HG03457 (cell line): Measurements from ENCODE around the gene BCL2L12.

Source experiments
- ATAC-seq: cut with Tn5 transposase; IDR thresholded peaks from one replicate; pipeline ENCODE4 v1.9.1; 2021; ENCODE audit warnings: moderate number of reproducible peaks; ENCODE audit not compliant: unreplicated experiment

Gene BCL2L12

DNA sequence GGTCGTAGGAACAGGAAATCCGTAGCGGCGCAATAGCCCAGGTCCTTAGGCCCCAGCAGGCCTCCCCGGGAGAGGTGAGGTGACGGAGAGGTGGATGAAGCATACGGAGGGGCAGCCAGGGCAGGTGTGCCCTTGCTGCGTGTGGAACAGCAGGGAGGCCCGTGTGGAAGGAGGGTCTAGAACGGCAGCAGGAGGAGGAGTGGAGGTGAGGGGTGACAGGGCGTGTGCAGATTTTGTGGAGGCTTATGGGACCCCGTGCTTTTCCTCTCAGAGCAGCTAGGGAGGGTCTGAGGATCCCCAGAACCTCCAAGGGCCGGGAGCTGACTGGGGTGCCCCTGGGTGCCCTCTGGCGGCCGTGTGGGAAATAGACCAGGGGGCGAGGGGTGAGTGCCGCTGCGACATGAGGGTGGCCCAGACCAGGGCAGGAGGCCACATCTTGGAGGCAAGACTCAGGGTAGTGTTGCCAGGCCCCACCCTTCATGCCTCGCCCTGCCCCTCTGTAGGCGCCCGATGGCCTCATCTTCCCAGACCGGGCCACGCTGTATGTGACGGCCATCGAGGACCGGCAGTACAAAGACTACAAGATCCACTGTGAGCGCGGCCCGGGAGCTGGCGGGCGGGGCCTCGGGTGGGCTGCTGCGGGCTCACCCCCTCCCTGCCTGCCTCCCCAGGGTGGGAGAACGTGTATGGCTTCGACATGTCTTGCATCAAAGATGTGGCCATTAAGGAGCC, 18.7 kb downstream of the BCL2L12 start:
- ATAC-seq: no peak

DNA sequence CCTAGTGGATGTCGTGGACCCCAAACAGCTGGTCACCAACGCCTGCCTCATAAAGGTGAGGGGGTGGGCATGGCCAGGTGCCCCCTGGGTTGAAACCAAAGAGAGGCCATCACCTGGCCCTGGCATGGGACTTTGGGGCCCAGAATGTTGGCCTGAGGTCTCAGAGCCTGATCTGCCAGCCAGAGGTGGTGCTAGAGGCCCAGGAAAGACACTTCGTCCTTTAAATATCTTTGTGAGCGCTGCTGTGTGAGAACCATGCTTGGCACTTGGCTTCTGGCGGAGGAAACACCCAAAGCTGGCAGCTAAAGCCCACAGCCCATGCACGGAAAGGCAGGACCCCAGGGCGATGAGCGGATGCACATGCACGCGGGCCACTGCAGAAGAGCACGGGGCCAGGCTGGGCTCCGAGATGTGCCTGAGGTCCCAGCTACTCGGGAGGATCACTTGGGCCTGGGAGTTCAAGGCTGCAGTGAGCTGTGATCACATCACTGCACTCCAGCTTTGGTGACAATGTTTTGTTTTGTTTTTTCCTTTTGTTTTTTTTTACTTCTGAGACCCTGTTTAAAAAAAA, 19.3 kb downstream of the BCL2L12 start:
- no peak for ATAC-seq

DNA sequence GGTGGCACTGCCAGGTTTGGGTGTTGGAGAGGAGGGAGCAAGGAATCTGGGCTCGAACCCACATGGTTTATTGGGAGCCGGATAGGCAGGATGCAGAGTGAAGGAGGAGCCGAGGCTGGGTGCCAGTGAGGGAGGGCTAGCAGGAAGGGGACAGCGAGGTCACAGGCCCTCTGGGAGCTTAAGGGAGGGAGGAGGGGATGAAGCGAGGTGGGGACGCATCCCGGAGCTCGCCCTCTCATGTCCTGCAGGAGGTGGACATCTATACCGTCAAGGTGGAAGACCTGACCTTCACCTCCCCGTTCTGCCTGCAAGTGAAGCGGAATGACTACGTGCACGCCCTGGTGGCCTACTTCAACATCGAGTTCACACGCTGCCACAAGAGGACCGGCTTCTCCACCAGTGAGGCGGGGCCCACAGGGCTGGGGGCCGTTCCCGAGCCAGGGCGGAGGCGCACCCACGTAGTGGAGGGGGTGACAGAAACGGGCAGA, 20.2 kb downstream of the BCL2L12 start:
- no peak for ATAC-seq

GRCh38 chr19:49686503-49687088, 20.9 kb downstream of the BCL2L12 start:
- ATAC-seq: no peak

GRCh38 chr19:49687150-49687549, 21.4 kb downstream of the BCL2L12 start:
- ATAC-seq: no peak

- no peak for ATAC-seq
Observed at GRCh38 chr19:49687566-49688316, 22.0 kb downstream of the BCL2L12 start.

GRCh38 chr19:49688531-49689132, 22.9 kb downstream of the BCL2L12 start:
- no peak for ATAC-seq

DNA sequence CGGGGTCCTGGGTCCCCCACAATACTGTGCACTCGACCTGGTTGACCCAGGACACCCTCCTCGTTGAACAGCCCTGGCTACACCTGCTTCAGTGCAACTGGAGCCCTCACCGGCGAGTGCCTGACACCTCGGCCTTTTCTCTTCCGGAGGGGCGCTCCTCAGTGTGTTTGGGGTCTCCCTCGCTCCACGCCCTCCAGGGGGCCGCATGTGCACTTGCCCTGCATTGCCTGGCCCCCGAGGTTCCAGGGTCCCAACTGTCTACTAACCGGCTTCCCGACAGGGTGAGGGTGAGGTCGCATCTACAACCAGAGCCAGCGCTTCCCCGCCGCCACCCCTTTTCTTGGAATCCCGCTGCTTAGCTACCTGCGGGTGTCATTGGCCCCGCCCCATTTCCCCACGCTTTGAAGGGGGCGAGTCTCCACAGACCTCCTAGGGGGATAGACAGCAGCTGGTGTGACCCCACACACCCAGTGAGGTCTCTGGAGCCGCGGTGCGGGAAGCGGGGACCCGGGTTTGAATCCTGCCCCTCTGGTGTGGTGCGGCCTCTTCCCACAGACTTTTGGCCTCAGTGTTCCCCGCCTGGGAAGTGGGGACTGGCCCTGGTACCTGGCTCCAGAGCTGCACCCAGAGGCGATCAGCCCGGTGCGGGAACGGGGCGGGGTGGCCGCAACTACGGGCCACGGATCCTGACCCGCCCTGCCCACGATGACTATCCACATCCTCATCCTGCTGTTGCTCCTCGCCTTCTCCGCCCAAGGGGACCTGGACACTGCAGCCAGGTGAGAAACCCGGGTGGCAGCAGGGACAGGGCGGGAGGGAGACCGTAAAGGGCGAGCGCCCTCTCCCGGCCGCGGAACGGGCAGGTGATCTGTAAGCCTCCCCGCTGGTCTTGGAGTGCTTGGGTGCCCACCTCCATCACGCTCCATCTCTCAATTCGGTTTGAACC, 23.7 kb downstream of the BCL2L12 start, which contains the start of gene ADM5:
ADM5 (plus strand) TSS at position 462 of the 946 bp plus-strand sequence; CDS start at position 706, 244 bp downstream.
- ATAC-seq: no peak

DNA sequence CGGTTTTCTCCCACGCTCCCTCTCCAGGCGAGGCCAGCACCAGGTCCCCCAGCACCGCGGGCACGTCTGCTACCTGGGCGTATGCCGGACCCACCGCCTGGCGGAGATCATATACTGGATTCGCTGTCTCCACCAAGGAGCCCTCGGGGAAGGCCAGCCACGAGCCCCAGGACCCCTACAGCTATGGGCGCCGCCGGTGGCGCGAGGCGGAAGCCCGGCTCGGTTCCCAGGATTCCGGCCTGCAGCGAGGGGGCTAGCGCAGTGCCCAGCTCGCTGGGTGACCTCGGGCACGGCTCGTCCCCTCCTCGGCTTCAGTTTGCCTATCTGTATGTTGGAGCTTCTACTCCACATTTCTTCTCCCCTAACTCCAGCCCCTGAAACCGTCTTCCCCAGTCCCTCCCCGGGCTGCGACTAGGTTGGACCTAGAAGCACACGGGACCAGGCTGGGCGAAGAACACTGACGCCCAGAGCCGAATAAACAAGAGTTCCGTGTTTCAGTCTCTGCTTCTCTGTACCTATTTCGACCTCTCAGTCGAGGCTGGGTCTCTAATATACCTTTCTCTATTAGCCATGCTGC, 24.4 kb downstream of the BCL2L12 start:
- no peak for ATAC-seq

GRCh38 chr19:49690656-49691242, 25.0 kb downstream of the BCL2L12 start, which contains the start of gene CPT1C:
Gene CPT1C, plus strand, starts transcription at chr19:49691116. Its CDS starts 1,137 bp downstream, at chr19:49692253.
- no peak for ATAC-seq

DNA sequence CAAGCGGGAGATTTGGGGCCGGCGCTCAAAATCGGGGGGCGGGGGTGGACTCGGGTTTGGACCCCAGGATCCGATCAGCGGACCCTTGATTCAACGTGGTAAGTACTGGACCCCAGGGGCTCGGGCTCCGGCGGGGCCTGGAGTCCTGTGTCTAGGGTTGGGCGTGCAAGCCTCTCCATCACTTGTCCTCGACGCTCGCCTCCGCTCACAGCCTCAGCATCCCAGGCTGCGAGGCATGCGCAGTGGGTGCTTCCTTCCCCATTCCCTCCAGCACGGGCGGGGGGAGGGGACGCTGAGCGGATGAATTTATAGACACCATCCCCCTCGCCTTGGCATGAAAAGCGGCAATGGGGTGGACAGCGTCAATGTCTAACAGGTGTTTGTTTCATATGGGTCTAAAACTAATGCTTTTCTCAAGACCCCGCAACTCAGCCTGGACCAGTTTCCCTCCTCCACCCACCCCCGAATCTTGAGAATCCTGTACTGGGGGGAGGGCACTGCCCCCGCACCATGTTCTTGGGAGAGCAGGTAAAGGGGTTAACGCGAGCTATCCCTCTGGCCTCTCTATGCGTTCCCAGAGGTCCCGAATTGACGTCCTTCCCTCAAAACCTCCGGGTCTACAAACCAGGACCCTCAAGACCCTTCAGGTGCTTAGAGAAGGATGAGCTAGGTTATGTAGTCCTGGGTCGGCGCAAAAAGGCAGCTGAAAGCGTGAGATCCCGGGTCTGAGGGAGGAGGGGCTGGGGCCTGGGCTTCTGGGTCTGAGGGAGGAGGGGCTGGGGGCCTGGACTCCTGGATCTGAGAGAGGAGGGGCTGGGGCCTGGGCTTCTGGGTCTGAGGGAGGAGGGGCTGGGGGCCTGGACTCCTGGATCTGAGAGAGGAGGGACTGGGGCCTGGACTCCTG, 25.8 kb downstream of the BCL2L12 start:
- no peak for ATAC-seq

GRCh38 chr19:49692147-49692506, 26.4 kb downstream of the BCL2L12 start:
- ATAC-seq: no peak

DNA sequence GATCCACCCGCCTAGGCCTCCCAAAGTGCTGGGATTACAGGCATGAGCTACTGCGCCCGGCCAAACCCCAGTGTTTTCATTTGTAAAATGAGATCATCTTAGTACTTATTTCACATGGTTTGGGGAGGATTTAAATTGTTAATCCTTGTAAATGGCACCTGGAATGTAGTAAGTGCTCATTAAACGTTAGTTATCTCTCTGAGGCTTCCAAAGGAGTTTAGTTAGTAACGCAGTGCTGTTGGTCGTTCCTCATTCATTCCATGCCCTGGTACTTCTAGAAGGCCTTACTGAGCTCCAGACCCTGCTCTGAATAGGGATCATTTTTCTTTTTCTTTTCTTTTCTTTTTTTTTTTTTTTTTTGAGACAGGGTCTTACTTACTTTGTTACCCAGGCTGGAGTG, 30.4 kb downstream of the BCL2L12 start:
- no peak for ATAC-seq

DNA sequence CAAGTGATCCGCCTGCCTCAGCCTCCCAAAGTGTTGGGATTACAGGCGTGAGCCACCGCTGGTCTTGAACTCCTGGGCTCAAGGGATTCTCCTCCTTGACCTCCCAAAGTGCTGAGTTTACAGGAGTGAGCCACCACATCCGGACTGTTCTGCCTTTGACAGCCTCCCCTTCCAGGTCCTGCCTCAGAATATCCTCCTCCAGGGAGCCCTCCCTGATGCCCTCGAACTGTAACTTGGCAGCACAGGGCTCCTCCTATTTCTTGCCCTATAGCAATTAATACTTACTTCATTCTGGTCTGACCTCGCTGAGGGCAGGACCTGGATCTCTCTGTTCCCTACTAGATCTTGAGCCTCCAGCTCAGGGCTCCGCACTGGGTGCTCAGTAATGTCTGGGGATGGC, 31.1 kb downstream of the BCL2L12 start:
- ATAC-seq: no peak

- ATAC-seq: no peak
Observed at GRCh38 chr19:49699364-49699763, 33.6 kb downstream of the BCL2L12 start.

DNA sequence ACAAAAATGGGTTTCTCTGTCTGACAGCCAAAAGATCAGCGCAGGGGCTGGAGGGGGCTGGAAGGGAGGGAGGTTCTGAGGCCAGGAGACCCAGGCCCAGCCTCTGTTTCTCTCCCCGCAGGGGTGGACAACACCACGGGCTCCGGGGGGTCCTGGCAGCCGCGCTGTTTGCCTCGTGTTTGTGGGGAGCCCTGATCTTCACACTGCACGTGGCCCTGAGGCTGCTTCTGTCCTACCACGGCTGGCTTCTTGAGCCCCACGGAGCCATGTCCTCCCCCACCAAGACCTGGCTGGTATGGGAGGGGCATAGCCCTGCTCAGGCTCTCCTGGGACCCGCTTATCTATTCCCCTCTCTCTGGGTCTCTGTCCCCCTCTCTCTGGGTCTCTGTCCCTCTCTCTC, 34.8 kb downstream of the BCL2L12 start:
- ATAC-seq: no peak

GRCh38 chr19:49701271-49701786, 35.6 kb downstream of the BCL2L12 start:
- ATAC-seq: no peak
